Ovary (tissue), 3 donors: ENCODE results near the gene AKNA.

Experiments
- CTCF ChIP-seq, 3 donors: fragments of 450-650 bp in 2 of 3; fragments of 200-600 bp in 1 of 3; IDR thresholded peaks; one replicate each; pipeline versions ENCODE4 v1.5.1 to v1.8.0; 2016 to 2022; ENCODE audit warnings: antibody characterized with exemption in 3 of 3, mild to moderate bottlenecking in 1 of 3
- EP300 ChIP-seq: sonication (generic); formaldehyde crosslinking; IDR thresholded peaks from one replicate; pipeline ENCODE4 v1.6.1; 2017; ENCODE audit warnings: antibody characterized with exemption
- POLR2A ChIP-seq: fragments of 450-650 bp; IDR thresholded peaks from one replicate; pipeline ENCODE4 v1.6.1; 2017; ENCODE audit warnings: antibody characterized with exemption, mild to moderate bottlenecking, moderate library complexity
- donor health status: DM: no; HTN: no; CAD: no.

- TF ChIP-seq EP300 = no peak
- no peak for TF ChIP-seq CTCF (IDR thresholded peaks at IDR 0.05)
- TF ChIP-seq POLR2A = no peak
Observed at GRCh38 chr9:114334490-114334889, 53.3 kb downstream of the AKNA start.
